ENCODE data around the gene DNMT3B. TPM values are rescaled to one million over a fixed set of nuclear protein-coding genes. Genes with fewer than 3 reads are reported as not detected.

Gene DNMT3B
- total RNA-seq, 2 donors from 2014 or later: 6.3 to 6.5 TPM

Other genes with a start within 250 kb of the DNMT3B start
- gene NOL4L, start 177.1 kb upstream of the DNMT3B start, total RNA-seq: 10 to 100 TPM; 15.0 to 36.9 TPM
- gene C20orf203, start 88.4 kb upstream of the DNMT3B start, total RNA-seq: under 1 TPM in 1 of 2 donors, not detected in 1; under 0.01 TPM
- 10 to 100 TPM in 1 of 2 donors, 1 to 10 TPM in 1; 6.6 to 18.7 TPM for gene COMMD7, start 18.9 kb upstream of the DNMT3B start, total RNA-seq
- 10 to 100 TPM; 32.4 to 37.6 TPM for gene MAPRE1, start 57.6 kb downstream of the DNMT3B start, total RNA-seq
- gene EFCAB8, start 96.5 kb downstream of the DNMT3B start, total RNA-seq: under 1 TPM in 1 of 2 donors, not detected in 1; 0.26 TPM
- not detected for gene SUN5, start 242.0 kb downstream of the DNMT3B start, total RNA-seq
- gene BPIFB2, start 245.3 kb downstream of the DNMT3B start, total RNA-seq: not detected

All from body of pancreas (tissue), 2 donors.